Endothelial cell of umbilical vein (primary cell): ENCODE data around the gene FCN2.

ENCODE experiments used
- CTCF ChIP-seq, 2 donors: IDR thresholded peaks; 1 replicate in 1 of 2; 2 replicates in 1 of 2; pipeline ENCODE4 v1.5.1; 2011; ENCODE audit warnings: low read length in 2 of 2, mild to moderate bottlenecking in 2 of 2, moderate library complexity in 2 of 2, control low read depth in 1 of 2, inconsistent platforms in 1 of 2, low read depth in 1 of 2; ENCODE audit not compliant: insufficient read depth in 1 of 2; ENCODE audit errors: extremely low read depth in 1 of 2
- EZH2 ChIP-seq: IDR thresholded peaks from 2 replicates; pipeline ENCODE4 v1.6.1; 2012; ENCODE audit warnings: borderline replicate concordance, low read depth, mild to moderate bottlenecking, moderate library complexity, low read length, inconsistent platforms; ENCODE audit not compliant: severe bottlenecking
- FOS ChIP-seq: IDR thresholded peaks from 2 replicates; pipeline ENCODE4 v1.6.1; 2011; ENCODE audit warnings: mild to moderate bottlenecking, low read length, moderate library complexity, borderline replicate concordance; ENCODE audit not compliant: insufficient read depth
- GATA2 ChIP-seq: IDR thresholded peaks from 2 replicates; pipeline ENCODE4 v1.7.0; 2011; ENCODE audit warnings: low read depth, mild to moderate bottlenecking, moderate library complexity, mixed read lengths, low read length; ENCODE audit not compliant: insufficient read length, insufficient read depth
- JUN ChIP-seq: IDR thresholded peaks from 2 replicates; pipeline ENCODE4 v1.6.1; 2011; ENCODE audit warnings: borderline replicate concordance, low read depth; ENCODE audit not compliant: insufficient read length, insufficient read depth
- MAX ChIP-seq: IDR thresholded peaks from 2 replicates; pipeline ENCODE4 v1.6.1; 2011; ENCODE audit not compliant: insufficient read depth, insufficient read length
- MYC ChIP-seq: IDR thresholded peaks from one replicate; pipeline ENCODE4 v1.6.1; 2011; ENCODE audit warnings: mild to moderate bottlenecking, low read depth, low read length
- POLR2A ChIP-seq: IDR thresholded peaks from 2 replicates; pipeline ENCODE4 v1.6.1; 2012; ENCODE audit warnings: low read depth, mild to moderate bottlenecking, control low read depth, low read length
- POLR2AphosphoS5 ChIP-seq: IDR thresholded peaks from 2 replicates; pipeline ENCODE4 v1.6.1; 2012; ENCODE audit warnings: low read depth, mild to moderate bottlenecking, control low read depth, low read length, moderate library complexity; ENCODE audit not compliant: insufficient read depth

DNA sequence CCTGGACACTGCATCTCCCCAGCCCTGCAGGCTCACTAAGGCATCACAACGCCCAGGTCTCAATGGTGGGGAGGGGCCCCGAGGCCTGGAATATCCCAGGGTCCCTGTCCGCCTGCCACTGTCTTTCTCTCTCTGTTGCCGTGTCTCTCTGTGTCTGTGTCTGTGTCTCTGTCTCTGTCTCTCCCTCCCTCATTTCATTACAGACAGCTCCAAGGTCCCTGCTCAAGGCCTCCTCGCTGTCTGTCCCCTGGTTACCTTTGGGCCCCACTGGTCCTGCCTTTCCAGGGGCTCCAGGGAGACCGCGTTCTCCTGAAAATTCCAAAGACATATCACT is 33.9 kb downstream of the FCN2 start:
- TF ChIP-seq CTCF (IDR thresholded peaks at IDR 0.05; ENCODE audit: extremely low read depth in 1 of 2, insufficient read depth in 1 of 2, low read depth in 1 of 2, low read length in 2 of 2), result no peak
- no peak for TF ChIP-seq EZH2
- TF ChIP-seq POLR2A, result no peak
- no peak for TF ChIP-seq MAX
- TF ChIP-seq FOS, result no peak
- TF ChIP-seq POLR2AphosphoS5, result no peak
- TF ChIP-seq MYC, result no peak
- TF ChIP-seq GATA2, result no peak
- no peak for TF ChIP-seq JUN
